Astrocyte of the cerebellum (primary cell): ENCODE data around the gene PRKCZ.

Experiments used
- DNase-seq: peaks from one replicate; pipeline ENCODE4 v3.0.0-alpha.2; 2011; ENCODE audit warnings: low read depth
- H3K4me3 ChIP-seq: 2 replicates; pipeline ENCODE4 v1.5.1; 2011; ENCODE audit warnings: mild to moderate bottlenecking, low read depth, low read length, moderate library complexity
- in situ Hi-C: cut with HindIII; loops from 2 replicates; pipeline ENCODE4 v1.10.0; 2017; ENCODE audit warnings: low sequenced_read_pairs
- TF ChIP-seq, protein P1 (sequence below): IDR thresholded peaks from 2 replicates; pipeline ENCODE4 v1.5.1; 2012; ENCODE audit warnings: low read length, low read depth, moderate library complexity, mild to moderate bottlenecking; ENCODE audit errors: missing control alignments

Gene PRKCZ

DNA sequence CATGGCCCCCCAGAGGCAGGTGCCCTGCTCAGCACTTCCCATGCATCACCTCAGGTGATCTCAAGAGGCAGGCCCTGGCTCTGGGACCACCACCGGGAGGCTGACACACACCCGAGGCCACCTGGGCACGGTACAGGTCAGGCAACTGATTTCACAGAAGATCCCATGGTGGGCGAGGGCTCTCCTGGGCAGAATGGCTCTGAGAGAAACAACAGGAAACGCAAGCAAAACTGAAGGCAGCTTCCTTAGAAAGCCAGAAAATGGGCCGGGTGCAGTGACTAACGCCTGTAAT is 166.5 kb downstream of the PRKCZ start:
- H3K4me3 ChIP-seq = no peak overlapping the region
- TF ChIP-seq, protein P1, sequence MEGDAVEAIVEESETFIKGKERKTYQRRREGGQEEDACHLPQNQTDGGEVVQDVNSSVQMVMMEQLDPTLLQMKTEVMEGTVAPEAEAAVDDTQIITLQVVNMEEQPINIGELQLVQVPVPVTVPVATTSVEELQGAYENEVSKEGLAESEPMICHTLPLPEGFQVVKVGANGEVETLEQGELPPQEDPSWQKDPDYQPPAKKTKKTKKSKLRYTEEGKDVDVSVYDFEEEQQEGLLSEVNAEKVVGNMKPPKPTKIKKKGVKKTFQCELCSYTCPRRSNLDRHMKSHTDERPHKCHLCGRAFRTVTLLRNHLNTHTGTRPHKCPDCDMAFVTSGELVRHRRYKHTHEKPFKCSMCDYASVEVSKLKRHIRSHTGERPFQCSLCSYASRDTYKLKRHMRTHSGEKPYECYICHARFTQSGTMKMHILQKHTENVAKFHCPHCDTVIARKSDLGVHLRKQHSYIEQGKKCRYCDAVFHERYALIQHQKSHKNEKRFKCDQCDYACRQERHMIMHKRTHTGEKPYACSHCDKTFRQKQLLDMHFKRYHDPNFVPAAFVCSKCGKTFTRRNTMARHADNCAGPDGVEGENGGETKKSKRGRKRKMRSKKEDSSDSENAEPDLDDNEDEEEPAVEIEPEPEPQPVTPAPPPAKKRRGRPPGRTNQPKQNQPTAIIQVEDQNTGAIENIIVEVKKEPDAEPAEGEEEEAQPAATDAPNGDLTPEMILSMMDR = no peak
- in situ Hi-C loops = no loop called here
- DNase-seq = no peak

DNA sequence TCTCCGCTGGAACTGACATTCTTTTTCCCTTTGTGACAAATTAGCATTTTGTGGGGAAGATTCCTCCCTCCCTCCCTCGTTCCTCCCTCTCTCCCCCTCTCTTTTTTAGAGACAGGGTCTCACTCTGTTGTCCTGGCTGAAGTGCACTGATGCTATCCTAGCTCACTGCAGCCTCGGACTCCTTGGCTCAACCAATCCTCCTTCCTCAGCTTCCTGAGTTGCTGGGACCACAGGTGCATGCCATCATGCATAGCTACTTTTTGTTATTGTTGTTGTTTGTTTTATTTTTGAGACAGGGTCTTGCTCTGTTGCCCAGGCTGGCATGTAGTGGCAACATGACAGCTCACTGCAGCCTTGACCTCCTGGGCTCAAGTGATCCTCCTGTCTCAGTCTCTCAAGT is 171.1 kb downstream of the PRKCZ start:
- TF ChIP-seq, protein P1 = no peak
- in situ Hi-C loops = no loop called here
- DNase-seq = no peak
- no peak overlapping the region for H3K4me3 ChIP-seq

DNA sequence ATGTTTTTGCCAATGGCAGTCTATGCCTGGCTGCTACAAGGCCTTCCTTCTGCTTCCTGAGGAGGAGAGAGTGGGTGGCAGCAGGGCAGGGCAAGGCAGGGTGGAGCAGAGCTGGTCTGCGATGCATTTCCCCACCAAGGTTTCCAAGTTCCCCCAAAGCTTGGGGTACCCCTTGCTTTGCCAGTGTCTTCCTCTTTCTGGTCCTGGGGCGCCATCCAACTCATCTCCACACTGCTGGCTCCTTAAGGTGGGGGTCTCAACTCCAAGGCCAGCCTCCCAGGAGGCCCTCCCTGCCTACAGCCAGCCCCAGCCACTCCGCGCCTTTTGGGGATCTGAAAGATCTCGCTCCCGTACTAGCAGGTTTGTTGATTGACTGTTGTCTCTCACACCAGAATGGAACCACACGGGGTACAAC is 174.0 kb downstream of the PRKCZ start:
- TF ChIP-seq, protein P1 = no peak
- no peak overlapping the region for H3K4me3 ChIP-seq
- in situ Hi-C loops = no loop called here
- no peak for DNase-seq

DNA sequence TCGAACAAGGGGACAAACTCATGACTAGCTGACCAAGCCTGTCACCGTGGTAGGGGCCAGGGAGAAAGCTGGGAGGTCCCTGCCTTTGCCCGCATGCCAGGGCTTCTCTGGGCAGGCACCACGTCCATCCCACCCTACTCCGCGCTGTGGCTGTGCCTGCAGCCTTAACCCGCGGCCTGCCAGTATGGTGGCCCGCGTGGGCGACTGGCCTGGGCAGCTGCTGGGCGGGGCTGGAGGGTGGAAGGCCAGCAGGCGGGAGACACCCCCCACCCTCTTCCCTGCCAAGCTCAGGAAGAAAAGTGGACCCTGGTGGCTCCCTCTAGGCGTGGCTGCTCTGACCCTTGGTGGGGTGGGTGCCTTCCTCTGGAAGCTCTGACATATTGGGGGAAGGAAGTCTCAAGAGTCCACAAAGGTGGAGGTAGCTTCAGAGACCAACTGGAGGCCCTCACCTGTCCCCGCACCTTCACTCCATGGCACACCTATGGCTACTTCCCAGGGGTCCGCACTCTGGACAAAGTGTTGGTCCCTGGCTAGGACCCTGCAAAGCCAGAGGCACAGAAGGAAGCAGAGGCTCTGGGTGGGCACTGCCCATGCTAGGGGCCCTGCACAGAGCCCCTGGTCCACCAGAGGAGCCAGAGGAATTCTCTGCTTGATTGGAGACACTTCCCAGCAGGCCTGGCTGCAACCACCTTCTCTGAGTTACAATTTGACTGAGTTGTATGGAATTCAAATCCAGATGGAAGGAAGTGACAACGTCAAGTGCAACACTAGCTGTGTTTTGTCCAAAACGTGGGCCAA is 174.6 kb downstream of the PRKCZ start:
- TF ChIP-seq, protein P1 = no peak
- no peak for DNase-seq
- no peak overlapping the region for H3K4me3 ChIP-seq
- in situ Hi-C loops = no loop called here

DNA sequence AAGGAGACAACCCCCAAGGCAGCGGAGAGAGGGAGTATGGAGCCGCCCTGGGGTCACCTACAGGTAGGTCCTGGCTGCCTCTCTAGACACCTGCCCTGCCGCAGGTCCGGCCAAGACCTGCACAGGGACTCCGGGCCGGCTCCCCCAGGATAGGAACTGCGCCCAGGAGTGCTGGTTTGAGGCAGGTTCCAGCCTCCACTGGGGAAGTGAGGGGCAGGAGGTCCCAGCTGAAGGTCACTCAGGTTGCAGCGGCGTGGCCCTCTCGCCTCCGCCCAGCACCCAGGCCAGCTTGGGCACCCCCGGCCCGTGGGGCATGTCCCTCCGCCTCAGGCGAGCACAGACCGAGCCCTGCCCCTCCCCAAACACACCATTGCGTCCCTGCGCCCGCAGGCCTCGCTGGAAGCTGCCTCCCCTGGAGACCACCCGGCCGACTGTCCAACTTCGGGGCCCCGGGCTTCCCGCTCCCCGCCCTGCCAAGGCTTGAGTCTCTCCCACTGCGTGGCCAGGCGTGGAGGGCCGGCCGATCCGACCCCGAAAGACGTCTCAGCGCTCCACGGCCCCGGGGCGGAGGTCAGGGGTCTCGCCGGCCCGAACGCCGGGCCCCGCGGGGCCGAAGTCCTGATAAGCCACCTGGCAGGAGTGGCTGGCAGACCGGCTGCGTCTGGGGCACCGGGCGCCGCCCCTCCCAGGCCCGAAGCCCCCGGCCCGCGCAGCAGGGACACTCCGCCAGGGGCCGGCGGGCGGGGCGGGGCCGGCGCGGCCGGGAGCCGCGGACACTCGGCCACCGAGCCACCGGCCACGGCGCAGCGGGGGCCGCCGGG is 176.5 kb downstream of the PRKCZ start:
- TF ChIP-seq, protein P1 = no peak
- in situ Hi-C loops = no loop called here
- no peak for DNase-seq
- H3K4me3 ChIP-seq = peak overlapping the region; percentile 50

DNA sequence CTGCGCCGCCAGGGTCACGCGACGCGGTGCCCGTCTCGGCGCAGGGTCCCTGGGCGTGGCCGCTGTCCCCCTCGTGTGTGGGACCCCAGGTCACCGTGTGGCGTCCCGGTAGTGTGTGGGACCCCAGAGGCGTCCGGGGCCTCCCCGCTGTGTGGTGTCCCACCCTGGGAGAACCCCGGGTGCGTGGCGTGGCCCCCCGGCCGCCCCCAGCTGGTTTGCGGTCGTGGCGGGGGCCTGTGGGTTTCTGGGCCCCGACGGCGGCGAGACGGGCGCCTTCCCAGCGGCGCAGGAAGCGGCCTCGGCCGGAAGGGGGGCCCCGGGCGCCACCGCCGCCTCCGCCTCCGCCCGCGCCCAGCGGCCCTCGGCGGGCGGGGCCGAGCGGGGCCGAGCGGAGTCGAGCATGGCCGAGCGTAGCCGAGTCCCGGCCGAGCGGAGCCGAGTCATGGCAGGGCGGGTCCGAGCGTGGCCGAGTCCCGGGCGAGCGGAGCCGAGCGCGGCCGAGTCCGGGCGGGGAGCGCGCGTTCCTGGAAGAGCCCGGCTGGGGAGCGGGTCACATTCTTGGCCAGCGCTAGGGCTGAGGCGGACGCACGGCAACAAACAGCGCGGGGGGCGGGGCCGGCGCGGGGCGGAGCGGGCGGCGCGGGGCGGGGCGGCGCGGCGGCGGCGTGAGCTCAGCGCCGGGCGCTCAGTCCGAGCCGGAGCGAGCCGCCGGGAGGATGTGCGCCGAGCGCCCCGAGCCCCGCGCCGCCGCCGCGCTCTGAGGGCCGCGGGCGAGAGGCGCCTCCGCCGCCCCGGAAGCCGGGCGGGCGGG is 177.3 kb downstream of the PRKCZ start:
- in situ Hi-C loops = no loop called here
- peak; percentile 93 for DNase-seq
- H3K4me3 ChIP-seq = peak overlapping the region; percentile 50
- TF ChIP-seq, protein P1 = no peak
